ENCODE measurements around the gene CLNK.
"Not testable (repeated sequence)": the region's sequence is repeated elsewhere in the genome, so short reads cannot be mapped to it uniquely, and the experiment has no call there.

The CLNK gene

DNA sequence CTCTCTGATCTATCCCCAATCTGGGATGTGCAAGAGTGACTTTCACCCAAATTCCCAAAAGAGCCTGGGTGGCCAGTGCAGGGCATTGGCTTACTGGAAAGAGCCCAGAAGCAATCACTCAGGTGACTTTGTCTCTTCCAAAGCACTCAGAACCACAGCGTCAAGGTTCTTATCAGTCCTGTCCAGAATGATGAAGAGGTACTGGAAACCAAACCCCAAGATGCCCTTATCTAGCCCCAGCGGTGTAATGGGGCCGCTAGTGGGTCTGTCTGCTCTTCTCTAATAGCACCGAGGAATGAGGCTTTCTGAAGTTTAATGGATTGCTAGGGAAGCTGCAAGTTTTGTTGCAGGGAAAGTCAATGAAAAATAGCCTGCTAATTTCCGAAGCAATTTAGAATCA lies 21.6 kb downstream of the CLNK start:
- DNase-seq (ENCODE audit: low spot score): no peak

DNA sequence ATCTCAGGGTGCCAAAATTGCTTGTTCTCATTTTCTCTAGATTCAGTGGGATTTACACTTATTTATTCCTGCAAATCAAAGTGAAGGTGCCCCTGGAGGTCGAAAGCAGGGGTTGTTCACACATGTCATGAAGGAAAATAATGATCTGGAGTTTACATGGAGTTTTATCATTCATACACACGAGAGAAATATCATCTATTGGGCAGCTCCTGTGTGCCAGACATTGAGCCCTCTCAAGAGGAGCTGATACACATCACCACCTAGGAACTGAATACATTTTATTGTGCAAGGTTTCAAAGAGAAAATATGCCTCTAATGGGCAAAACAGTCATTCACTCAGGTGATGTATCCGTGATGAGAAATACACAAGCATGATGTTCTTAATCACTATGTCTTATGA lies 23.5 kb downstream of the CLNK start:
- DNase-seq (ENCODE audit: low spot score): no peak

DNA sequence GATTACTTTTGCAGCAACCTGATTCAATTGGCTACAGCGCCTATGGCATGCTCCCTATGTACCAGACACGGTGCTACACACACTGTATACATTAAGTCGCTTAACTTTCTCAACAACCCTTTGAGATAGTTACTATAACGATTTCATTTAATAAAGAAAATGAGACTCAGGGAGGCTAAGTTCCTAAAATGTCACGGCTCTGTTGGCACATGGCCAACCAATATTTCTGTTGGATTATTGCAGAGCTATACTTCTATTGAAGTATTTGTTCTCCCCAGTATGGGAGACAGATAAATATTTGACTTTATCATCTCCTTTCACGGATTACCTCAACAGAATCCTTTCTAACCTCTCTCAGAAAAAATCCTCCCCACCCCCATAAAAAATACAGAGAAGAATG lies 25.3 kb downstream of the CLNK start:
- no peak for DNase-seq (ENCODE audit: low spot score)

- DNase-seq (ENCODE audit: low spot score): no peak
Observed at GRCh38 chr4:10656988-10657387, 27.6 kb downstream of the CLNK start.

DNA sequence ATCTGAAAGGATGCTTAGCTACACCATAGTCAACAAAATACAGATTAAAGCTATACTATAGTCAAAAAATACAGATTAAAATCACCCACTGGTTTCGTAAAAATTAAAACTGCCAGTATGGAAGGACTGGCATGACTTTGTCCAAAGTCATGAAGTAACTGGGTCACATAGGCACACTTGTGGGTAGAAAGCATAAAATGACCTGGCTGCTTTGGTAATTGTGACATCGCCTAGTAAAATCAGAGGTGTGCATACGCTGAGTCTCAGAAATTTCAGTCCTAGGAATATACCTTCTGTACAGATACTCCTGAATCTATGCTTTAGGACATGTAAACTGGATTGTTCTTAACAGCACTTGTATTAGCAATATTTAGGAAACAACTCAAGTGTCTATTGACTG lies 28.1 kb downstream of the CLNK start:
- DNase-seq (ENCODE audit: low spot score): no peak

- DNase-seq (ENCODE audit: low spot score): peak; percentile 11
Observed at GRCh38 chr4:10655968-10656367, 28.6 kb downstream of the CLNK start.

DNA sequence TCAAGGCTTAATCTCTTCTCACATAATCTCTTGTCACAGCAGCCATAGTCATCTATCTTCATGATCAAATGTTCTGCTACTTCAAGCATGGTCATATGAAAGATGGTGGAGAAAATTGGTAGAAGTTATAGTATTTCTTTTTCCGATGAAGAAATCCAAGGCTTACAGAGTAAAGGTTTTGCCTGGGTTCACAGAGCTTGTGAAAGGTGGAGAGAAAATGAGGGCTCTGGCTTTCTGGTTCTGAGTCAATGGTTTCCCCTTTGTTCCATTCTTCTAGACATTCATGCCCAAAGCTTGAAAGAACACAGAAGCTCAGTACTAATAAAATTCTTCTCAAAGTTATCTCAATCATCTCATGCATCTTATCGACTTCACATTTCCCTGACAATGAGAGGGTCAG lies 36.1 kb downstream of the CLNK start:
- no peak for DNase-seq (ENCODE audit: low spot score)

GRCh38 chr4:10647846-10648245 lies 36.7 kb downstream of the CLNK start:
- DNase-seq (ENCODE audit: low spot score): no peak

- DNase-seq (ENCODE audit: low spot score): no peak
Observed at GRCh38 chr4:10643600-10644425, 40.8 kb downstream of the CLNK start.

GRCh38 chr4:10640561-10641201 lies 43.9 kb downstream of the CLNK start:
- DNase-seq (ENCODE audit: low spot score): no peak

DNA sequence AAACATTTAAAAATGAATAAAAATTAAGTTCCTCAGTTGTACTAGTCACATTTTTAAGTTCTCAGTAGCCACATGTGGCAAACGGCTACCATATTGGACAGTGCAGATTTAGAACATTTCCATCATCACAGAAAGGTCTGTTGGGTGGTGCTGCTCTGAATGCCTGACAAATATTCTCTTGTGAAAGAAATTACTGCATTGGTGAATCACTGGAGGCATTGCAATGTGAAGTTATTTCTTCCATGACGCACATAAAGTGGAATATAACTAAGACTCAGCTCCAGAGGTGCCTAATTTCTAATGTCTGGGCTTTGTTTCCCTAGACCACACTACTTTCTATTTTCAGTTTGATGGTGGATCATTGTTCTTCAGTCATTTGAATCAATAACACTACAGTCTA lies 44.9 kb downstream of the CLNK start:
- no peak for DNase-seq (ENCODE audit: low spot score)

DNA sequence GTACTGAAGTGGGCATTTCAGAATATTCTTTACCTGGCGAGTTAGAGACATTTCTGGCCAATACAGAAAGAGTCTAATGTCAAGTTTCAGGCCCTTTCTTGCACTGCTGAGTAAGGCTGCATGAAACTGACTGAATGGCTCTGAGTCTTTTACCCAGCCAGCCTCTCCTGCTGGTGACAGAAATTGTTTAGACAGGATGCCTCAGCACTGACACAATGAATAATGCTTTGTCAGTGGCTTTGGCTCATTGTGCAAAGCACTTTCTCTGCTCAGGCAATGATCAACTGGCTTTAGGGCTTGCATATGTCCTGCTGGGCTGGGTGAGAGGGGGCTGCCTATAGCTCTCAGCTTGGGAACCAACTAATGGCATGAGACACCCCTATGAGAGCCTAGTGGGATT lies 45.5 kb downstream of the CLNK start:
- DNase-seq (ENCODE audit: low spot score): no peak

GRCh38 chr4:10635091-10635490 lies 49.5 kb downstream of the CLNK start:
- DNase-seq (ENCODE audit: low spot score): no peak

DNA sequence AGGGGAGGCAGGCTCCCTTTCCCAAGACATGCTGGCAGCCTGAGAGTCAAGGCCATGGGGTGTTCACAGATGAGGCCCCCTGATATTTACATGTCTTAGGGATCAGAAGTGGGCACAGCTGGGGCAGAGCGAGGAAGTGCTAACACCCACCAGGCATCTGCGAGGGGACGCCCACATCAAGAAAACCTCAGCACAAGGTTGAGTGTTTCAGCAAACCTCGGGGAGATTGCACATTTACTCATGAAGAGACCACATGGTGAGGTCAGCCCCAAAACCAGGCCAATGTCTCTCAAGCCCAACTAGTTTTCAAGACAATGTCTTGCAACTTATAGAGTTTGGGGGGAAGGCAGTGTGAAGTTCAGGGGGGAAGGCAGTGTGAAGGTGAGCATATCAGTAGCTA lies 55.2 kb downstream of the CLNK start:
- no peak for DNase-seq (ENCODE audit: low spot score)

DNA sequence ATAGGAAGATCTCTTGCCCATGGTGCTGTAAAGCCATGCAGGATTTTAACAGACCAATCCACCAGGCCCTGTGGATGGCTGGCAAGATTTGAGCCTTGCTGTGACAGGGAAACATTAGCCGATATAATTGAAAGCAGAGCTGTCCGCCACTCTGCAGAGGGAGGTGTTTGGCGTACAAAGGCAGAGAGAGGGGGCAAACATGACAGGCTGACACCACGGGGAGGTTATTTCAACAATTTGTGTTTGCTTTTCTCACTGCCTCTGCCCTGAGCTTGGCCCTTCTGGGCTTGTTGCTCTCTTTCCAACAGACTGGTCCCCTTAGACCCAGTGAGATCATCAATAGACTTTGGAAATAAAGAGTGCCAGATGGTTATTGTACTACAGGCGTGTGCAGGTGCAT lies 59.4 kb downstream of the CLNK start:
- DNase-seq (ENCODE audit: low spot score): no peak

GRCh38 chr4:10623862-10624261 lies 60.7 kb downstream of the CLNK start:
- no peak for DNase-seq (ENCODE audit: low spot score)

GRCh38 chr4:10623241-10623640 lies 61.3 kb downstream of the CLNK start:
- DNase-seq (ENCODE audit: low spot score): no peak

DNA sequence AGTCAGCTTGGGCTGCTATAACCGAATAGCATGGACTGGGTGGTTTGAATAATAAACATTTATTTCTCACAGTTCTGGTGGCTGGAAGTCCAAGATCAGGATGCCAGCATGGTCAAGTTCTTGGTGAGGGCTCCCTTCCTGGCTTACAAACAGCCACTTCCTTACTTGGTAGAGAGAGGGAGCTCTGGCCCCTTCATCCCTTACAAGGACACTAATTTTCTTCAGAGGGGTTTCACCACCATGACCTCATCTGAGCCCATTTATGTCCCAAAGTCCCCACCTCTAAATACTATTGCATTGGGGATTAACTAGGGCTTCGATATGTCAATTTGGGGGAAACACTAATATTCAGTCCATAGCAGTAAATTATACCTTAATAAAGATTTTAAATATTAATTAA lies 61.8 kb downstream of the CLNK start:
- DNase-seq (ENCODE audit: low spot score): no peak

GRCh38 chr4:10620935-10621488 lies 63.6 kb downstream of the CLNK start:
- no peak for DNase-seq (ENCODE audit: low spot score)

DNA sequence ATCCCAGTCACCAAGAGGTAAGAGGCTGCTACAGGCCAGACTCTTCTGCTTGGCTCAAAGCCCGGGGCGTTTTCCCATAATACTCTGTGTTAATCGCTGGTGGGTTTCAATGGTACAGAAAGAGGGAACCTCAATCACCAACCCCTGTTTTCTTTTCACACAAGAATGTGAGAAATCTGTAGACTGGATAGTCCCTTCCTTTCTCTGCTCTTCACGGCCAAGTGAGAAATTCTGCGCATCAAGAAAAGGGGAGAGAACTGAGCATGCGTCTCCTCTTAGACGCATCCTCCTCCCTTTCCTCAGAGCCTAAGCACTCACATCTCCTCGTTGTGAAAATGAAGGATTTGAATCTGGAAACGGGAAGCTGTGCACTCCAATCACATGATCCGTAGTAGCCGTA lies 64.7 kb downstream of the CLNK start:
- DNase-seq (ENCODE audit: low spot score): no peak

- no peak for DNase-seq (ENCODE audit: low spot score)
Observed at GRCh38 chr4:10619220-10619619, 65.3 kb downstream of the CLNK start.

DNA sequence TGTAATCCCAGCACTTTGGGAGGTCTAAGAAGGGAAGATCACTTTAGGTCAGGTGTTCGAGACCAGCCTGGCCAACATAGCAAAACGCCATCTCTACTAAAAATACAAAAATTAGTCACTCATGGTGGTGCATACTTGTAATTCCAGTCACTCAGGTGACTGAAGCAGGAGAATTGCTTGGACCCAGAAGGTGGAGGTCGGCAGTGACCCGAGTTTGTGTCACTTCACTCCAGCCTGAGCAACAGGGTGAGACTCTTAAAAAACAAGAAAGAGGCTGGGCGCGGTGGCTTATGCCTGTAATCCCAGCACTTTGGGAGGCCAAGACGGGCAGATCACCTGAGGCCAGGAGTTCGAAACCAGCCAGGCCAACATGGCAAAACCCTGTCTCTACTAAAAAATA lies 69.6 kb downstream of the CLNK start:
- DNase-seq (ENCODE audit: low spot score): not testable (repeated sequence)

- no peak for DNase-seq (ENCODE audit: low spot score)
Observed at GRCh38 chr4:10613926-10614478, 70.6 kb downstream of the CLNK start.

All from CD4-positive, alpha-beta T cell treated with Interleukin-2 at 100 ng/mL for 4 hours (primary cell).